B cell (primary cell): ENCODE measurements around the gene MLLT10. TPM values are rescaled to one million over a fixed set of nuclear protein-coding genes. Genes with fewer than 3 reads are reported as not detected.

Experiments used
- ATAC-seq: fragments of 200-7000 bp; cut with Tn5 transposase; one replicate; pipeline ENCODE4 v1.10.0; 2021; ENCODE audit warnings: low read depth, mild to moderate bottlenecking, moderate number of reproducible peaks, moderate library complexity
- CTCF ChIA-PET: fragments of 350-600 bp; sonication (Branson Sonifier 250); formaldehyde crosslinking; loops from one replicate; lab custom pipeline; 2021; ENCODE audit warnings: antibody characterized with exemption, inconsistent platforms; lab: Charles Lee
- POLR2A ChIA-PET: fragments of 350-600 bp; sonication (Branson Sonifier 250); formaldehyde crosslinking; loops from one replicate; lab custom pipeline; 2021; ENCODE audit warnings: antibody characterized with exemption; lab: Charles Lee
- DNase-seq: peaks from one replicate; pipeline ENCODE4 v3.0.0; 2013
- H2AFZ ChIP-seq: 2 replicates; pipeline ENCODE4 v1.6.1; 2012; ENCODE audit warnings: mild to moderate bottlenecking, low read depth, low read length; ENCODE audit not compliant: insufficient read depth, poor library complexity, severe bottlenecking
- H3K27ac ChIP-seq, 2 donors: 1 replicate in 1 of 2; 2 replicates in 1 of 2; pipeline ENCODE4 v1.5.1; 2012 to 2013; ENCODE audit warnings: low read length in 2 of 2, mild to moderate bottlenecking in 2 of 2, moderate library complexity in 1 of 2
- H3K27me3 ChIP-seq, 4 experiments: fragments of 200-600 bp in 1 of 4; sonication (generic) in 1 of 4; replicated peaks in 1 of 4; 1 replicate in 2 of 4; 2 replicates in 2 of 4; pipeline versions ENCODE4 v1.6.1 to v1.7.0; 2013 to 2016; ENCODE audit warnings: low read length in 3 of 4, mild to moderate bottlenecking in 2 of 4, mixed read lengths in 1 of 4, moderate library complexity in 1 of 4; ENCODE audit not compliant: insufficient read depth in 4 of 4, control insufficient read depth in 3 of 4; ENCODE audit errors: control extremely low read depth in 1 of 4
- H3K36me3 ChIP-seq, 2 experiments: replicated peaks in 1 of 2; 1 replicate in 1 of 2; 2 replicates in 1 of 2; pipeline versions ENCODE4 v1.6.1 to v1.7.1; 2013; ENCODE audit warnings: low read length in 1 of 2; ENCODE audit not compliant: insufficient read depth in 2 of 2, control insufficient read depth in 1 of 2; ENCODE audit errors: control extremely low read depth in 1 of 2, extremely low read depth in 1 of 2
- H3K4me1 ChIP-seq, 2 donors: fragments of 200-600 bp in 1 of 2; sonication (generic) in 1 of 2; 1 replicate in 1 of 2; 2 replicates in 1 of 2; pipeline versions ENCODE4 v1.5.1 to v1.6.1; 2013 to 2017; ENCODE audit warnings: low read length in 2 of 2; ENCODE audit not compliant: control insufficient read depth in 2 of 2, insufficient read depth in 2 of 2
- H3K4me2 ChIP-seq: replicated peaks from 2 replicates; pipeline ENCODE3; 2012; ENCODE audit warnings: mild to moderate bottlenecking, low read depth, low read length; ENCODE audit not compliant: poor library complexity, severe bottlenecking
- H3K4me3 ChIP-seq, 5 experiments: fragments of 200-600 bp in 1 of 5; sonication (generic) in 1 of 5; 1 replicate in 3 of 5; 2 replicates in 2 of 5; pipeline versions ENCODE4 v1.5.1 to v1.7.0; 2011 to 2016; ENCODE audit warnings: low read length in 4 of 5, mild to moderate bottlenecking in 4 of 5, low read depth in 2 of 5, control low read depth in 1 of 5, moderate library complexity in 1 of 5; ENCODE audit not compliant: insufficient read depth in 1 of 5; ENCODE audit errors: control extremely low read depth in 1 of 5, extremely low read depth in 1 of 5
- H3K79me2 ChIP-seq: fragments of 200-600 bp; sonication (generic); one replicate; pipeline ENCODE4 v1.6.0; 2016; ENCODE audit warnings: low read length; ENCODE audit not compliant: control insufficient read depth, insufficient read depth
- H3K9ac ChIP-seq: fragments of 200-600 bp; sonication (generic); 2 replicates; pipeline ENCODE4 v1.6.1; 2017; ENCODE audit warnings: mild to moderate bottlenecking, low read length, moderate library complexity
- H3K9me3 ChIP-seq, 3 donors: one replicate each; pipeline versions ENCODE4 v1.6.1 to v1.7.1; 2013; ENCODE audit warnings: low read length in 2 of 3; ENCODE audit not compliant: control insufficient read depth in 2 of 3, insufficient read depth in 1 of 3; ENCODE audit errors: control extremely low read depth in 1 of 3
- H4K20me1 ChIP-seq: 2 replicates; pipeline ENCODE4 v1.6.0; 2012; ENCODE audit warnings: mild to moderate bottlenecking, low read length; ENCODE audit not compliant: insufficient read depth, control insufficient read depth, poor library complexity, severe bottlenecking
- H3K27ac Mint-ChIP-seq: one replicate; pipeline ENCODE4 v1.8.0; 2021; ENCODE audit warnings: mixed read lengths
- H3K27me3 Mint-ChIP-seq: one replicate; pipeline ENCODE4 v1.8.0; 2021; ENCODE audit warnings: mixed read lengths
- H3K4me1 Mint-ChIP-seq: one replicate; pipeline ENCODE4 v1.8.0; 2021; ENCODE audit warnings: mixed read lengths
- H3K4me3 Mint-ChIP-seq: one replicate; pipeline ENCODE4 v1.8.0; 2021; ENCODE audit warnings: mixed read lengths
- H3K9me3 Mint-ChIP-seq: one replicate; pipeline ENCODE4 v1.8.0; 2022; ENCODE audit warnings: mixed read lengths; ENCODE audit not compliant: insufficient read depth
- CTCF ChIP-seq: fragments of 200-600 bp; IDR thresholded peaks from one replicate; pipeline ENCODE4 v1.8.0; 2022; ENCODE audit warnings: antibody characterized with exemption, mild to moderate bottlenecking
- EZH2 ChIP-seq: IDR thresholded peaks from 2 replicates; pipeline ENCODE4 v1.6.1; 2012; ENCODE audit warnings: borderline replicate concordance, low read depth, mild to moderate bottlenecking, moderate library complexity, low read length; ENCODE audit not compliant: insufficient read depth, poor library complexity, severe bottlenecking
- WGBS: methylation state at CpG from one replicate; pipeline ENCODE4 v1.1.5; 2013; ENCODE audit warnings: missing lambda C conversion rate; ENCODE audit not compliant: insufficient coverage; 5-methylcytosine and 5-hydroxymethylcytosine counted together
- intact Hi-C: fragments of 100-400 bp; cut with micrococcal nuclease; formaldehyde crosslinking; loops from one replicate; pipeline ENCODE4 v1.10.0; 2022
- polyA plus RNA-seq: library from polyadenylated mRNA; depleted of rRNA; stranded (reverse); fragments of >200 nt; gene quantifications from 2 replicates; pipeline ENCODE4 v1.2.3, GENCODE V29; 2012
- total RNA-seq, 2 donors: library from RNA; stranded (reverse); fragments of 120-200 nt in 1 of 2; gene quantifications; 1 replicate in 1 of 2; 2 replicates in 1 of 2; pipeline versions ENCODE4 v1.2.3 to v1.2.4, GENCODE V29; 2013 to 2022

The MLLT10 gene
- total and polyA plus RNA-seq, 2 donors (not counting 1 experiment from before 2014, with no cell fraction given), result 21.7 to 70.5 TPM

DNA sequence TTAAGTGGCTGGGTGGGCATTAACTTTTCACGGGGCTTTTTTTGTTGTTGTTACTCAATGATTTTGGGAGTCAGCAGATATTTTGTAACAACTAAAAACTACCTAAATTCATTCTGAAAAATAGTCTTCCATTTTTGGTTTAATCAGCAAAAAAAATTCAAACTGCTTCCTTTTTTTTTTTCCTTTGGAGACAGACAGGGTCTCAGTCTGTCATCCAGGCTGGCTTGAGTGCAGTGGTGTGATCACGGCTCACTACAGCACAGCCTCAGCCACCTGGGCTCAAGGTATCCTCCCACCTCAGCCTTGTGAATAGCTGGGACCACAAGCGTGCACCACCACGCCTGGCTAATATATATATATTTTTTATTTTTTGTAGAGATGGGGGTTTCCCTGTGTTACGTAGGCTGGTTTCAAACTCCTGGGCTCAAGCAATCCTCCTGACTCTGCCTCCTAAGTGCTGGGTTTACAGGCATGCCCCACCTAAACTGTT, 45.0 kb upstream of the MLLT10 start:
- ChIA-PET CTCF (interaction anchor here (0.7 kb wide), 1 partner anchor 1844 kb away, joined by 5 read pairs; no protein-coding TSS in a partner anchor), POLR2A (no interaction called here)
- 86% methylated on average over 1 of the region's 5 CpGs for WGBS
- Histone ChIP-seq H3K36me3 (no peaks in the 10 kb centered on the region), H3K4me1 (peaks cover 4 to 5% of the 10 kb centered on the region in 2 donors), H4K20me1 (no peaks in the 10 kb centered on the region), H3K27ac (no peak overlapping the region), H3K4me2 (no peak overlapping the region), H3K27me3 (peaks cover 0 to 12% (median 9%) of the 10 kb centered on the region in 4 experiments), H3K9ac (no peak overlapping the region), H3K4me3 (no peak overlapping the region), H3K9me3 (no peaks in the 10 kb centered on the region), H2AFZ (no peak overlapping the region), H3K79me2 (no peaks in the 10 kb centered on the region)
- TF ChIP-seq EZH2 (no peak), CTCF (no peak)
- DNase-seq, result no peak
- H3K27ac Mint-ChIP-seq, result no peak overlapping the region
- H3K9me3 Mint-ChIP-seq, result no peaks in the 10 kb centered on the region
- H3K27me3 Mint-ChIP-seq, result peaks cover 49% of the 10 kb centered on the region
- no peak overlapping the region for H3K4me3 Mint-ChIP-seq
- H3K4me1 Mint-ChIP-seq, result peaks cover 5% of the 10 kb centered on the region
- ATAC-seq, result no peak
- intact Hi-C loops, result no loop called here

- H2AFZ ChIP-seq, result no peak overlapping the region
- no peak for TF ChIP-seq EZH2
- TF ChIP-seq CTCF, result no peak
- no peaks in the 10 kb centered on the region for H3K79me2 ChIP-seq
- DNase-seq (no peak), ATAC-seq (no peak)
- H3K9me3 ChIP-seq, result no peaks in the 10 kb centered on the region
- no peaks in the 10 kb centered on the region for H3K9me3 Mint-ChIP-seq
- H3K27ac Mint-ChIP-seq, result no peak overlapping the region
- ChIA-PET CTCF (no interaction called here), POLR2A (no interaction called here)
- H3K27ac ChIP-seq, result no peak overlapping the region
- H3K4me3 Mint-ChIP-seq, result no peak overlapping the region
- WGBS, result no CpG with 5 or more reads among the region's 4 CpGs
- H3K27me3 ChIP-seq, result peaks cover 0 to 23% (median 19%) of the 10 kb centered on the region in 4 experiments
- H3K4me3 ChIP-seq, result no peak overlapping the region
- peaks cover 16% of the 10 kb centered on the region in 2 donors for H3K4me1 ChIP-seq
- H3K9ac ChIP-seq, result no peak overlapping the region
- peaks cover 51% of the 10 kb centered on the region for H3K27me3 Mint-ChIP-seq
- H3K4me2 ChIP-seq, result no peak overlapping the region
- H4K20me1 ChIP-seq, result no peaks in the 10 kb centered on the region
- H3K4me1 Mint-ChIP-seq, result peaks cover 11% of the 10 kb centered on the region
- no peaks in the 10 kb centered on the region for H3K36me3 ChIP-seq
- intact Hi-C loops, result loop anchor here (10.0 kb wide), 2 partner anchors 735 to 765 kb away; no protein-coding TSS in a partner anchor
Observed at GRCh38 chr10:21490028-21490710, 43.9 kb upstream of the MLLT10 start.
